ENCODE results near the gene UGT2B17. TPM values are rescaled to one million over a fixed set of nuclear protein-coding genes. Genes with fewer than 3 reads are reported as not detected.
"Not testable (repeated sequence)": the region's sequence is repeated elsewhere in the genome, so short reads cannot be mapped to it uniquely, and the experiment has no call there.

Gene UGT2B17
- not detected in 2 replicates for polyA plus RNA-seq (2012; rRNA removed)
- not detected in 2 replicates for polyA plus RNA-seq (2012; cell fraction: cytosol; rRNA removed)
- polyA plus RNA-seq (2012; cell fraction: nucleus; rRNA removed), result not detected in 2 replicates

GRCh38 chr4:68576272-68577125 is at the start of gene UGT2B17:
Gene UGT2B17, minus strand, starts transcription at chr4:68576322. Its CDS starts 7,838 bp downstream, at chr4:68568484.
- H3K9me2 ChIP-seq, result no peaks in the 10 kb centered on the region
- H4K20me1 ChIP-seq (ENCODE audit: insufficient read depth), result no peaks in the 10 kb centered on the region
- H3K36me3 ChIP-seq (replicated peaks in 1 of 2; ENCODE audit: control insufficient read depth in 1 of 2, insufficient read depth in 2 of 2, low read length in 1 of 2), result no peaks in the 10 kb centered on the region
- ChIA-PET CTCF (no interaction called here), POLR2A (no interaction called here)
- TF ChIP-seq FOXJ3 (CRISPR knock-in tag; IDR thresholded peaks at IDR 0.05) (no peak), ELF1 (IDR thresholded peaks at IDR 0.05) (no peak), JUND (IDR thresholded peaks at IDR 0.05) (no peak), TCF12 (IDR thresholded peaks at IDR 0.05) (no peak), GATA2 (CRISPR knock-in tag; IDR thresholded peaks at IDR 0.05) (no peak)
- H3K9ac ChIP-seq, result no peak within 1 kb of the TSS
- no peak within 1 kb of the TSS for H3K27ac ChIP-seq (ENCODE audit: low read depth in 2 of 2, low read length in 1 of 2)
- no peaks in the 10 kb centered on the region for H3K79me2 ChIP-seq (ENCODE audit: insufficient read depth)
- no peaks in the 10 kb centered on the region for H3K27me3 ChIP-seq (ENCODE audit: insufficient read depth)
- no peak within 1 kb of the TSS for H2AFZ ChIP-seq (ENCODE audit: low read depth)
- no peaks in the 10 kb centered on the region for H3K4me1 ChIP-seq (ENCODE audit: control insufficient read depth in 1 of 2, insufficient read depth in 2 of 2, low read depth in 1 of 2, low read length in 1 of 2)
- no peaks in the 10 kb centered on the region for H3F3A ChIP-seq (replicated peaks; ENCODE audit: insufficient read depth)
- no peak for DNase-seq
- no peak within 1 kb of the TSS for H3K4me3 ChIP-seq (ENCODE audit: low read depth in 2 of 2, low read length in 1 of 2)
- H3K9me3 ChIP-seq, result no peaks in the 10 kb centered on the region
- 12% methylated on average over 7 of the region's 7 CpGs for WGBS (ENCODE audit: low lambda C conversion rate)
- no peak within 1 kb of the TSS for H3K4me2 ChIP-seq

GRCh38 chr4:68622731-68623130 is 46.6 kb upstream of the UGT2B17 start:
- DNase-seq; H2AFZ ChIP-seq (ENCODE audit: low read depth); H3K27me3 ChIP-seq (ENCODE audit: insufficient read depth); H3K4me2 ChIP-seq; CTCF ChIA-PET; H4K20me1 ChIP-seq (ENCODE audit: insufficient read depth); H3K9me2 ChIP-seq; H3K9ac ChIP-seq; H3K4me3 ChIP-seq (ENCODE audit: low read depth in 2 of 2, low read length in 1 of 2); H3K27ac ChIP-seq (ENCODE audit: low read depth in 2 of 2, low read length in 1 of 2); H3K79me2 ChIP-seq (ENCODE audit: insufficient read depth); H3F3A ChIP-seq (replicated peaks; ENCODE audit: insufficient read depth); H3K9me3 ChIP-seq; H3K4me1 ChIP-seq (ENCODE audit: control insufficient read depth in 1 of 2, insufficient read depth in 2 of 2, low read depth in 1 of 2, low read length in 1 of 2); POLR2A ChIA-PET; H3K36me3 ChIP-seq (replicated peaks in 1 of 2; ENCODE audit: control insufficient read depth in 1 of 2, insufficient read depth in 2 of 2, low read length in 1 of 2): not testable (repeated sequence)
- 7% methylated on average over 2 of the region's 2 CpGs for WGBS (ENCODE audit: low lambda C conversion rate)

- TF ChIP-seq EZH2phosphoT487 (IDR thresholded peaks at IDR 0.05; ENCODE audit: borderline replicate concordance, low read depth) (no peak), PBX3 (IDR thresholded peaks at IDR 0.05) (no peak), RFX5 (IDR thresholded peaks at IDR 0.05; ENCODE audit: low read length) (no peak), USF1 (IDR thresholded peaks at IDR 0.05; ENCODE audit: borderline replicate concordance, low read depth) (no peak), FOXM1 (IDR thresholded peaks at IDR 0.05; ENCODE audit: low read depth) (no peak), TEAD4 (IDR thresholded peaks at IDR 0.05; ENCODE audit: borderline replicate concordance, insufficient read depth) (no peak), POLR2AphosphoS5 (IDR thresholded peaks at IDR 0.05; ENCODE audit: low read depth, low read length) (no peak), IRF3 (IDR thresholded peaks at IDR 0.05; ENCODE audit: low read depth, low read length) (no peak)
- Histone ChIP-seq H2AFZ (ENCODE audit: low read depth) (no peak overlapping the region), H4K20me1 (ENCODE audit: insufficient read depth) (no peaks in the 10 kb centered on the region), H3F3A (replicated peaks; ENCODE audit: insufficient read depth) (no peaks in the 10 kb centered on the region), H3K4me2 (no peak overlapping the region), H3K4me1 (ENCODE audit: control insufficient read depth in 1 of 2, insufficient read depth in 2 of 2, low read depth in 1 of 2, low read length in 1 of 2) (no peaks in the 10 kb centered on the region), H3K9ac (no peak overlapping the region), H3K9me2 (no peaks in the 10 kb centered on the region), H3K27me3 (ENCODE audit: insufficient read depth) (no peaks in the 10 kb centered on the region), H3K4me3 (ENCODE audit: low read depth in 2 of 2, low read length in 1 of 2) (no peak overlapping the region), H3K79me2 (ENCODE audit: insufficient read depth) (no peaks in the 10 kb centered on the region), H3K36me3 (replicated peaks in 1 of 2; ENCODE audit: control insufficient read depth in 1 of 2, insufficient read depth in 2 of 2, low read length in 1 of 2) (no peaks in the 10 kb centered on the region), H3K27ac (ENCODE audit: low read depth in 2 of 2, low read length in 1 of 2) (no peak overlapping the region), H3K9me3 (no peaks in the 10 kb centered on the region)
- ChIA-PET POLR2A (no interaction called here), CTCF (interaction anchor here (0.6 kb wide), 1 partner anchor 120 kb away, joined by 3 read pairs; no protein-coding TSS in a partner anchor)
- no peak for DNase-seq
These were observed 41.0 kb upstream of the UGT2B17 start for GRCh38 chr4:68617003-68617698.

Data from SK-N-SH (cell line).